ENCODE measurements around the gene SPRY1.
A peak's percentile ranks its signal among the peaks of the same experiment; 100 is the strongest.

Gene SPRY1

DNA sequence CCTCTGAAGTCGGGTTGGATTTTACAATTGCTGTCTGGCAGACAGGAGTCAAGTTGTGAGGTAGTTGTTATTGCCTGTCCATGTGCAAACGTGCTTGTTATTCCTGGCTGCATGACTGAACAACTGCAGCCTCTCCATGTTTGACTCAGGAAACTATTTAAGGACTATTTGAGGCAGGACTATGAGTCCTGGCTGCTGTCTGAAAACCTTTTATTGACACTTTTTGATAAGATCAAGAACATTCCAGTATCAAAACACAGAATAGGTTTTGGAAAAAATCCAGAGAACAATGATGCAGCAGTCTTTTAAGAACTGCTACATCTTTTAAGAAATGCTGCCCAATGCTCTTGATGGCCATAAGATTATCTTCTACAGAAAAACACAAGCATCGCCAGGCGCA lies 10.0 kb upstream of the SPRY1 start:
- no peak for DNase-seq (ENCODE audit: low spot score)
- in situ Hi-C loops (cut with MboI; ENCODE audit: low sequenced_read_pairs, unreplicated experiment) = loop anchor here (25.0 kb wide), 2 partner anchors 276 to 626 kb away; no protein-coding TSS in a partner anchor
- TF ChIP-seq CTCF (IDR thresholded peaks at IDR 0.05; ENCODE audit: borderline replicate concordance, control extremely low read depth, extremely low read depth, insufficient read depth, missing control alignments) = no peak

GRCh38 chr4:123390846-123391456 lies 5.6 kb upstream of the SPRY1 start:
- peak; percentile 35 for TF ChIP-seq CTCF (IDR thresholded peaks at IDR 0.05; ENCODE audit: borderline replicate concordance, control extremely low read depth, extremely low read depth, insufficient read depth, missing control alignments)
- in situ Hi-C loops (cut with MboI; ENCODE audit: low sequenced_read_pairs, unreplicated experiment) = loop anchor here (25.0 kb wide), 2 partner anchors 271 to 621 kb away; no protein-coding TSS in a partner anchor

DNA sequence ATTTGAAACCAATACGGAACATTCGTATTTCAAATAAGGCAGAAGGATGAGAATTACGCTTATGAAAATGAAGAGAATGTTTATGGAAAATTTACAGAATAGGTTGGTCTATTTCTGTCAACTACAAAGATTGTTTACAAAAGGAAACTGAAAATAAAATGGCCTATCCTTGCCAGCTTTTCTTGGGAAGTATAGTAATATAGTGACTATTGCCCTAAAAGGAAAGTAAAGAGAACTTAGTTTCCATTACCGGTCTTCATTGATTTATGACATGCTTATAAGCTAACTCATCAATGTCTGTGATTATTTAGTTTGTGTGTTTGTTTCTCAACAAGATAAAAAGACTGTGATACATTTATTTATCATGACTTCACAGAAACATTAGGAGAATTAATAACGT lies 2.9 kb upstream of the SPRY1 start:
- in situ Hi-C loops (cut with MboI; ENCODE audit: low sequenced_read_pairs, unreplicated experiment) = loop anchor here (25.0 kb wide), 2 partner anchors 269 to 619 kb away; no protein-coding TSS in a partner anchor
- no peak for TF ChIP-seq CTCF (IDR thresholded peaks at IDR 0.05; ENCODE audit: borderline replicate concordance, control extremely low read depth, extremely low read depth, insufficient read depth, missing control alignments)
- no peak for DNase-seq (ENCODE audit: low spot score)

More at GRCh38 chr4:123390846-123391456, 5.6 kb upstream of the SPRY1 start:
- DNase-seq (ENCODE audit: low spot score) = peak; percentile 22

GRCh38 chr4:123397144-123398065 lies 810 bp downstream of the SPRY1 start:
- TF ChIP-seq CTCF (IDR thresholded peaks at IDR 0.05; ENCODE audit: borderline replicate concordance, control extremely low read depth, extremely low read depth, insufficient read depth, missing control alignments) = no peak
- in situ Hi-C loops (cut with MboI; ENCODE audit: low sequenced_read_pairs, unreplicated experiment) = loop anchor here (25.0 kb wide), 2 partner anchors 265 to 615 kb away; no protein-coding TSS in a partner anchor
- DNase-seq (ENCODE audit: low spot score) = peak; percentile 48

GRCh38 chr4:123398066-123398852 lies 1.7 kb downstream of the SPRY1 start:
- peak; percentile 62 for TF ChIP-seq CTCF (IDR thresholded peaks at IDR 0.05; ENCODE audit: borderline replicate concordance, control extremely low read depth, extremely low read depth, insufficient read depth, missing control alignments)
- peak; percentile 78 for DNase-seq (ENCODE audit: low spot score)
- in situ Hi-C loops (cut with MboI; ENCODE audit: low sequenced_read_pairs, unreplicated experiment) = loop anchor here (25.0 kb wide), 2 partner anchors 264 to 614 kb away; no protein-coding TSS in a partner anchor

Measured in GM13976 (cell line).